Measurements from ENCODE around the gene CACNA1D. TPM values are rescaled to one million over a fixed set of nuclear protein-coding genes. Genes with fewer than 3 reads are reported as not detected.

The CACNA1D gene
- total RNA-seq, 1 experiment from 2014 or later: 1.1 TPM

DNA sequence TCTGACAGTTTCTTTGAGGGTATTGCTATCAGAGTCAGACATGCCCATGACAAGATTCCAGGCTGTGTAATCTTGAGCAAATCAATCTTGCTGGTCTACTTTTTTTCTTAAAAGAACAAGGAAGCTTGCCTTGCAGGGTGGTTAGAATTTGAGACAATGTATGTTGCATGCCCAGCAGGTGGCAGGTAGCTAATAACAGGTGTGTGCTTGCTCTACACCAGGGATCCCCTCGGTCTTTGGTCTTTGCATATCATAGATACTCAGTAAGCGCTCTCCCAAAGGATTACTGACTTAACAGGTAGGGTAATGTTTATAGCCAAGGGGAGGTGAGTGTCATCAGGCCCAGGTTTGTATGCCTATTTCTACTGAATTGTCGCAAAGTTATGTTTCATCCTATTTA, 37.3 kb downstream of the CACNA1D start:
- no peak overlapping the region for H3K9ac ChIP-seq (ENCODE audit: low read length)
- RAD21 ChIA-PET (ENCODE audit: low non-redundant PET in 1 of 2, low total read pairs in 2 of 2, uncharacterized antibody in 2 of 2, unreplicated experiment in 2 of 2): interaction anchor here in 1 of 2 experiments (0.9 kb wide), 1 partner anchor 178 kb away, joined by 3 read pairs; no protein-coding TSS in a partner anchor
- H3K4me2 ChIP-seq (ENCODE audit: low read length): no peak overlapping the region
- TF ChIP-seq POLR2AphosphoS5 (IDR thresholded peaks at IDR 0.05; ENCODE audit: low read depth, low read length): no peak
- no peak for TF ChIP-seq POLR2A (IDR thresholded peaks at IDR 0.05; ENCODE audit: borderline replicate concordance, extremely low read depth, insufficient read depth, insufficient read length)
- TF ChIP-seq RAD21 (IDR thresholded peaks at IDR 0.05; ENCODE audit: low read depth): peak; percentile 45
- TF ChIP-seq SRF (IDR thresholded peaks at IDR 0.05; ENCODE audit: low read depth): no peak
- no peak for TF ChIP-seq EGR1 (IDR thresholded peaks at IDR 0.05; ENCODE audit: low read depth)
- TF ChIP-seq TCF7L2 (IDR thresholded peaks at IDR 0.05; ENCODE audit: borderline replicate concordance, extremely low read depth, insufficient read depth, insufficient read length): no peak
- TF ChIP-seq, protein P1, sequence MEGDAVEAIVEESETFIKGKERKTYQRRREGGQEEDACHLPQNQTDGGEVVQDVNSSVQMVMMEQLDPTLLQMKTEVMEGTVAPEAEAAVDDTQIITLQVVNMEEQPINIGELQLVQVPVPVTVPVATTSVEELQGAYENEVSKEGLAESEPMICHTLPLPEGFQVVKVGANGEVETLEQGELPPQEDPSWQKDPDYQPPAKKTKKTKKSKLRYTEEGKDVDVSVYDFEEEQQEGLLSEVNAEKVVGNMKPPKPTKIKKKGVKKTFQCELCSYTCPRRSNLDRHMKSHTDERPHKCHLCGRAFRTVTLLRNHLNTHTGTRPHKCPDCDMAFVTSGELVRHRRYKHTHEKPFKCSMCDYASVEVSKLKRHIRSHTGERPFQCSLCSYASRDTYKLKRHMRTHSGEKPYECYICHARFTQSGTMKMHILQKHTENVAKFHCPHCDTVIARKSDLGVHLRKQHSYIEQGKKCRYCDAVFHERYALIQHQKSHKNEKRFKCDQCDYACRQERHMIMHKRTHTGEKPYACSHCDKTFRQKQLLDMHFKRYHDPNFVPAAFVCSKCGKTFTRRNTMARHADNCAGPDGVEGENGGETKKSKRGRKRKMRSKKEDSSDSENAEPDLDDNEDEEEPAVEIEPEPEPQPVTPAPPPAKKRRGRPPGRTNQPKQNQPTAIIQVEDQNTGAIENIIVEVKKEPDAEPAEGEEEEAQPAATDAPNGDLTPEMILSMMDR (IDR thresholded peaks at IDR 0.05 in 2 of 3, conservative IDR thresholded peaks at IDR 0.05 in 1 of 3; ENCODE audit: borderline replicate concordance in 1 of 3, insufficient read depth in 1 of 3, low read depth in 2 of 3, low read length in 2 of 3): peak in 2 of 3 experiments; percentile 20 to 32; a peak in 2 of 6 replicates
- no peak for TF ChIP-seq ZNF274 (IDR thresholded peaks at IDR 0.05; ENCODE audit: low read depth, low read length)
- TF ChIP-seq JUND (IDR thresholded peaks at IDR 0.05): no peak
- TF ChIP-seq EZH2 (IDR thresholded peaks at IDR 0.05): no peak
- TF ChIP-seq SP1 (IDR thresholded peaks at IDR 0.05; ENCODE audit: low read depth): no peak
- no peak for TF ChIP-seq CBX3 (IDR thresholded peaks at IDR 0.05; ENCODE audit: low read depth)
- TF ChIP-seq, protein P2, sequence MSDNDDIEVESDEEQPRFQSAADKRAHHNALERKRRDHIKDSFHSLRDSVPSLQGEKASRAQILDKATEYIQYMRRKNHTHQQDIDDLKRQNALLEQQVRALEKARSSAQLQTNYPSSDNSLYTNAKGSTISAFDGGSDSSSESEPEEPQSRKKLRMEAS (IDR thresholded peaks at IDR 0.05): no peak
- TF ChIP-seq, protein P3, sequence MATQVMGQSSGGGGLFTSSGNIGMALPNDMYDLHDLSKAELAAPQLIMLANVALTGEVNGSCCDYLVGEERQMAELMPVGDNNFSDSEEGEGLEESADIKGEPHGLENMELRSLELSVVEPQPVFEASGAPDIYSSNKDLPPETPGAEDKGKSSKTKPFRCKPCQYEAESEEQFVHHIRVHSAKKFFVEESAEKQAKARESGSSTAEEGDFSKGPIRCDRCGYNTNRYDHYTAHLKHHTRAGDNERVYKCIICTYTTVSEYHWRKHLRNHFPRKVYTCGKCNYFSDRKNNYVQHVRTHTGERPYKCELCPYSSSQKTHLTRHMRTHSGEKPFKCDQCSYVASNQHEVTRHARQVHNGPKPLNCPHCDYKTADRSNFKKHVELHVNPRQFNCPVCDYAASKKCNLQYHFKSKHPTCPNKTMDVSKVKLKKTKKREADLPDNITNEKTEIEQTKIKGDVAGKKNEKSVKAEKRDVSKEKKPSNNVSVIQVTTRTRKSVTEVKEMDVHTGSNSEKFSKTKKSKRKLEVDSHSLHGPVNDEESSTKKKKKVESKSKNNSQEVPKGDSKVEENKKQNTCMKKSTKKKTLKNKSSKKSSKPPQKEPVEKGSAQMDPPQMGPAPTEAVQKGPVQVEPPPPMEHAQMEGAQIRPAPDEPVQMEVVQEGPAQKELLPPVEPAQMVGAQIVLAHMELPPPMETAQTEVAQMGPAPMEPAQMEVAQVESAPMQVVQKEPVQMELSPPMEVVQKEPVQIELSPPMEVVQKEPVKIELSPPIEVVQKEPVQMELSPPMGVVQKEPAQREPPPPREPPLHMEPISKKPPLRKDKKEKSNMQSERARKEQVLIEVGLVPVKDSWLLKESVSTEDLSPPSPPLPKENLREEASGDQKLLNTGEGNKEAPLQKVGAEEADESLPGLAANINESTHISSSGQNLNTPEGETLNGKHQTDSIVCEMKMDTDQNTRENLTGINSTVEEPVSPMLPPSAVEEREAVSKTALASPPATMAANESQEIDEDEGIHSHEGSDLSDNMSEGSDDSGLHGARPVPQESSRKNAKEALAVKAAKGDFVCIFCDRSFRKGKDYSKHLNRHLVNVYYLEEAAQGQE (IDR thresholded peaks at IDR 0.05; ENCODE audit: low read depth): no peak
- TF ChIP-seq EZH2phosphoT487 (IDR thresholded peaks at IDR 0.05; ENCODE audit: borderline replicate concordance): no peak
- no peaks in the 10 kb centered on the region for H3K79me2 ChIP-seq (ENCODE audit: insufficient read depth, low read length)
- BruUV-seq (replicated peaks): no TSS peak
- no peaks in the 10 kb centered on the region for H3K4me1 ChIP-seq (ENCODE audit: control insufficient read depth in 1 of 2, insufficient read depth in 2 of 2, low read length in 2 of 2)
- no peaks in the 10 kb centered on the region for H3K9me2 ChIP-seq (ENCODE audit: insufficient read depth)
- H3K9me3 ChIP-seq (ENCODE audit: control insufficient read depth in 1 of 2, insufficient read depth in 1 of 2, low read depth in 1 of 2, low read length in 2 of 2): no peaks in the 10 kb centered on the region
- H2AFZ ChIP-seq (ENCODE audit: low read depth, low read length, poor library complexity, severe bottlenecking): no peak overlapping the region
- no peak overlapping the region for H3K4me3 ChIP-seq (replicated peaks in 1 of 2; ENCODE audit: low read depth in 1 of 2, low read length in 2 of 2)
- H3K27me3 ChIP-seq (ENCODE audit: insufficient read depth, low read length): peaks cover 20% of the 10 kb centered on the region
- H3K36me3 ChIP-seq (ENCODE audit: control insufficient read depth in 1 of 2, insufficient read depth in 2 of 2, low read length in 2 of 2): no peaks in the 10 kb centered on the region
- DNase-seq (ENCODE audit: low read depth, low spot score) (peak; percentile 6), ATAC-seq (0 out of 2 replicates have a peak, but pooled peaks have one; percentile 47)
- H3K27ac ChIP-seq (ENCODE audit: low read depth, low read length): no peak overlapping the region
- no peaks in the 10 kb centered on the region for H4K20me1 ChIP-seq (ENCODE audit: insufficient read depth)
- intact Hi-C loops (cut with micrococcal nuclease): no loop called here
- POLR2A ChIA-PET: no interaction called here
- CTCF ChIA-PET: interaction anchor here (0.6 to 1.0 kb wide), 2 partner anchors 17 to 19 kb away, joined by 3 read pairs; no protein-coding TSS in a partner anchor

All from HCT116 (cell line).